ENCODE data around the gene PSIP1.
A peak's percentile ranks its signal among the peaks of the same experiment; 100 is the strongest.
"Not testable (repeated sequence)": the region's sequence is repeated elsewhere in the genome, so short reads cannot be mapped to it uniquely, and the experiment has no call there.

The PSIP1 gene

GRCh38 chr9:15430920-15431844, 79.6 kb downstream of the PSIP1 start:
- no peak for DNase-seq

- not testable (repeated sequence) for DNase-seq
Measured at GRCh38 chr9:15427702-15428101, 83.1 kb downstream of the PSIP1 start.

- no peak for DNase-seq
Measured at GRCh38 chr9:15426019-15426418, 84.8 kb downstream of the PSIP1 start.

GRCh38 chr9:15423231-15423985, 87.4 kb downstream of the PSIP1 start:
- peak; percentile 62 for DNase-seq

- peak; percentile 96 for DNase-seq
Measured at GRCh38 chr9:15422372-15423230, 88.2 kb downstream of the PSIP1 start, which contains the start of gene SNAPC3. Gene SNAPC3, plus strand, starts transcription at chr9:15422876. Its CDS starts 4 bp downstream, at chr9:15422880.

GRCh38 chr9:15421990-15422371, 88.8 kb downstream of the PSIP1 start:
- DNase-seq, result no peak

- no peak for DNase-seq
Measured at GRCh38 chr9:15421532-15421931, 89.2 kb downstream of the PSIP1 start.

GRCh38 chr9:15420796-15421195, 90.0 kb downstream of the PSIP1 start:
- DNase-seq, result no peak

GRCh38 chr9:15417626-15418025, 93.1 kb downstream of the PSIP1 start:
- DNase-seq, result no peak

- peak; percentile 66 for DNase-seq
Measured at GRCh38 chr9:15416880-15417279, 93.9 kb downstream of the PSIP1 start.

Measured in hematopoietic multipotent progenitor cell treated with erythropoietin and hydrocortisone succinate and interleukin-3 and kit ligand, for 6 days (in vitro differentiated cells).